ENCODE results near the gene HES6.

The HES6 gene

GRCh38 chr2:238203973-238204683, 35.7 kb downstream of the HES6 start:
- H3K36me3 Mint-ChIP-seq = peaks cover 2% of the 10 kb centered on the region
- H3K4me3 Mint-ChIP-seq = peak overlapping the region; percentile 84
- H3K27me3 Mint-ChIP-seq = no peaks in the 10 kb centered on the region
- H3K9me3 Mint-ChIP-seq = no peaks in the 10 kb centered on the region
- peaks cover 39% of the 10 kb centered on the region for H3K4me1 Mint-ChIP-seq
- H3K27ac Mint-ChIP-seq = peak overlapping the region; percentile 89

- H3K36me3 Mint-ChIP-seq = peaks cover 2% of the 10 kb centered on the region
- H3K4me1 Mint-ChIP-seq = peaks cover 47% of the 10 kb centered on the region
- H3K4me3 Mint-ChIP-seq = peak within 1 kb of the TSS; percentile 91
- H3K9me3 Mint-ChIP-seq = no peaks in the 10 kb centered on the region
- H3K27me3 Mint-ChIP-seq = no peaks in the 10 kb centered on the region
- H3K27ac Mint-ChIP-seq = peak within 1 kb of the TSS; percentile 91
These were observed 36.5 kb downstream of the HES6 start, which contains the start of gene ILKAP for GRCh38 chr2:238203094-238203972. TSS of gene ILKAP (minus strand) at chr2:238203695. CDS start at chr2:238203553, 142 bp downstream.

GRCh38 chr2:238202326-238203093, 37.3 kb downstream of the HES6 start:
- Mint-ChIP-seq H3K27me3 (no peaks in the 10 kb centered on the region), H3K9me3 (no peaks in the 10 kb centered on the region), H3K36me3 (peaks cover 2% of the 10 kb centered on the region), H3K27ac (peak overlapping the region; percentile 91), H3K4me3 (peak overlapping the region; percentile 91), H3K4me1 (peaks cover 52% of the 10 kb centered on the region)

GRCh38 chr2:238190445-238190844, 49.4 kb downstream of the HES6 start:
- Mint-ChIP-seq H3K4me3 (no peak overlapping the region), H3K36me3 (peaks cover 14% of the 10 kb centered on the region), H3K9me3 (no peaks in the 10 kb centered on the region), H3K27me3 (no peaks in the 10 kb centered on the region), H3K27ac (no peak overlapping the region), H3K4me1 (peaks cover 3% of the 10 kb centered on the region)

All from activated naive CD4-positive, alpha-beta T cell treated with anti-CD3 and anti-CD28 coated beads, Interleukin-2, amount 50 U/mL, for 24 hours (primary cell).